OCI-LY7 (cell line): ENCODE data around the gene RIN3. TPM values are rescaled to one million over a fixed set of nuclear protein-coding genes. Genes with fewer than 3 reads are reported as not detected.

ENCODE experiments used
- BruUV-seq: library from RNA; stranded (reverse); fragments of 400-500 nt; replicated peaks from 2 replicates; lab custom pipeline; 2021; lab: Mats Ljungman, UMichigan
- CTCF ChIA-PET: fragments of 300-600 bp; sonication (Branson Sonifier 250); formaldehyde crosslinking; loops from one replicate; lab custom pipeline; 2022; ENCODE audit warnings: antibody characterized with exemption; ENCODE audit not compliant: unreplicated experiment; lab: Charles Lee
- POLR2A ChIA-PET: fragments of 300-600 bp; sonication (Branson Sonifier 250); formaldehyde crosslinking; loops from one replicate; lab custom pipeline; 2022; ENCODE audit warnings: antibody characterized with exemption; lab: Charles Lee
- DNase-seq: peaks from one replicate; pipeline ENCODE4 v3.0.0-alpha.2; 2015; ENCODE audit warnings: low spot score
- H2AFZ ChIP-seq: fragments of 200-600 bp; sonication (generic), shearing (Covaris generic); 2 replicates; pipeline ENCODE4 v1.6.1; 2014; ENCODE audit warnings: mild to moderate bottlenecking, antibody characterized with exemption, low read length, moderate library complexity
- H3K27ac ChIP-seq: fragments of 200-600 bp; sonication (generic); 2 replicates; pipeline ENCODE4 v1.5.1; 2014; ENCODE audit warnings: mixed run types, low read depth, mild to moderate bottlenecking, moderate library complexity, low read length, inconsistent platforms; ENCODE audit not compliant: poor library complexity, severe bottlenecking
- H3K36me3 ChIP-seq: fragments of 200-600 bp; sonication (generic); 2 replicates; pipeline ENCODE4 v1.6.1; 2014; ENCODE audit warnings: mild to moderate bottlenecking, antibody characterized with exemption, low read length, moderate library complexity, mixed read lengths; ENCODE audit not compliant: insufficient read depth
- H3K4me1 ChIP-seq: fragments of 200-600 bp; sonication (generic); 2 replicates; pipeline ENCODE4 v1.5.1; 2014; ENCODE audit warnings: mild to moderate bottlenecking, low read length; ENCODE audit not compliant: insufficient read depth, poor library complexity, severe bottlenecking
- H3K4me2 ChIP-seq: fragments of 200-600 bp; sonication (generic); 2 replicates; pipeline ENCODE4 v1.6.1; 2014; ENCODE audit warnings: mild to moderate bottlenecking, low read length
- H3K4me3 ChIP-seq: fragments of 200-600 bp; sonication (generic); 2 replicates; pipeline ENCODE4 v1.5.1; 2014; ENCODE audit warnings: mild to moderate bottlenecking, low read depth, low read length; ENCODE audit not compliant: poor library complexity, severe bottlenecking
- H3K79me2 ChIP-seq: fragments of 200-600 bp; sonication (generic); 2 replicates; pipeline ENCODE4 v1.6.1; 2016; ENCODE audit warnings: low read depth, mild to moderate bottlenecking, low read length, moderate library complexity, mixed read lengths; ENCODE audit not compliant: insufficient read depth
- H3K9me2 ChIP-seq: fragments of 200-600 bp; sonication (generic); 2 replicates; pipeline ENCODE4 v1.6.1; 2016; ENCODE audit warnings: mild to moderate bottlenecking, low read length, mixed read lengths; ENCODE audit not compliant: insufficient read depth
- H3K9me3 ChIP-seq: fragments of 200-600 bp; sonication (generic); 2 replicates; pipeline ENCODE4 v1.6.1; 2014; ENCODE audit warnings: mild to moderate bottlenecking, mixed run types, low read length, mixed read lengths
- H4K20me1 ChIP-seq: fragments of 200-600 bp; sonication (generic); 2 replicates; pipeline ENCODE4 v1.6.1; 2014; ENCODE audit warnings: mild to moderate bottlenecking, antibody characterized with exemption, low read length, moderate library complexity, mixed read lengths; ENCODE audit not compliant: insufficient read depth
- EZH2phosphoT487 ChIP-seq: fragments of 200-600 bp; sonication (generic); IDR thresholded peaks from 2 replicates; pipeline ENCODE4 v1.6.1; 2018; ENCODE audit warnings: low read depth, borderline replicate concordance, mild to moderate bottlenecking, mixed run types, antibody characterized with exemption, low read length, moderate library complexity, mixed read lengths
- intact Hi-C: fragments of 100-400 bp; cut with micrococcal nuclease; formaldehyde crosslinking; loops from one replicate; pipeline ENCODE4 v1.10.0; 2022; ENCODE audit not compliant: unreplicated experiment
- total RNA-seq, 2 experiments: library from RNA; depleted of rRNA in 1 of 2; stranded (reverse); fragments of >200 nt in 1 of 2; shearing (Covaris generic) in 1 of 2; gene quantifications; 2 replicates each; pipeline ENCODE4 v1.2.3, GENCODE V29; 2014 to 2022
- TF ChIP-seq, protein P1 (sequence below): fragments of 200-600 bp; sonication (generic); conservative IDR thresholded peaks from 2 replicates; pipeline ENCODE4 v1.5.1; 2014; ENCODE audit warnings: mild to moderate bottlenecking, antibody characterized with exemption, low read length, moderate library complexity, mixed read lengths

Gene RIN3
- total RNA-seq, 2 experiments from 2014 or later, result not detected

DNA sequence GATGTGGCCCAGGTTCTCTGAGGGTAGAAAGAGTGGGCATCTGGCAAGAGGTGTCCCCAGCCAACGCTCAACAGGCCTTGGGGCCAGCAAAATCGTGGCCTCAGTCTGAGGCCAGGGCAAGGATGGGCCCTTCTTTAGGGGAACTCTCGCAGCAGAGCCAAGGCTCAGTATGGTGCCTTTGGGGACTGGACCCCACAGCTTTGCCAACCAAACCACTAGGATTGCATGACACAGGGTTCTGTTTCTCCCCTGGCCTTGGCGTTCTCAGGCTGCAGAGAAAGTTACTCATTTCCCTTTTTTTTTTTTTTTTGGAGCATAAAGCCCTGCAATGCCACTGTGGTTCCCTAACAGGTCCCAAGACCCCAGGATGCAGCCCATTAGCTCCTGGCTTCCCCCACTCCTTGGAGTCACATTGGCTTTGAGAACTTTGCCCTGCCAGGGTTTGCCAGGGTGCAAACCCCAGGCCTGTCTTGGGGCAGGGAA is 134.3 kb downstream of the RIN3 start:
- POLR2A ChIA-PET, result interaction anchor here (0.5 kb wide), 1 partner anchor 38 kb away, joined by 4 read pairs; no protein-coding TSS in a partner anchor
- H3K9me3 ChIP-seq, result no peaks in the 10 kb centered on the region

DNA sequence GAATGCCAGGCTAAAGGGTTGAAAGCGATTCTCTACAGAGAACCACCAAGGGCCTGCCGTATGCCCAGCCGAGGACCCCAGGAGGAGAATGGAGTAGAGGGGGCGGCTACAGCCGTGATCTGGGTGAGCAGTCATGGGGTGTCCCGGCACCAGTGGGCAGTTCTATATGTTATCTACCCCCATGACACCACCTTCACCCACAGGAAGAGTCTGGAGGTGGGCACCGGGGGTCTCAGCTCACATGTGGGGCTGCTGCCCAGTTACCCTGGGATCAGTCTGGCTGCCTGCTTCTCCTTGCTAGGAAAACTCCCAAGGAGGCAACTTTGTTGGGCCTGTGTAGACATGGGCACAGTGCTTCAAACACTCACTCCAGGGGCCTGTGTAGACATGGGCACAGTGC is 135.5 kb downstream of the RIN3 start:
- intact Hi-C loops, result no loop called here
- no peak overlapping the region for H3K4me3 ChIP-seq
- no peaks in the 10 kb centered on the region for H3K36me3 ChIP-seq
- ChIA-PET CTCF (no interaction called here), POLR2A (no interaction called here)
- H3K4me2 ChIP-seq, result no peak overlapping the region
- BruUV-seq, result no TSS peak
- H3K4me1 ChIP-seq, result no peaks in the 10 kb centered on the region
- H4K20me1 ChIP-seq, result no peaks in the 10 kb centered on the region
- no peak for TF ChIP-seq EZH2phosphoT487
- TF ChIP-seq, protein P1, sequence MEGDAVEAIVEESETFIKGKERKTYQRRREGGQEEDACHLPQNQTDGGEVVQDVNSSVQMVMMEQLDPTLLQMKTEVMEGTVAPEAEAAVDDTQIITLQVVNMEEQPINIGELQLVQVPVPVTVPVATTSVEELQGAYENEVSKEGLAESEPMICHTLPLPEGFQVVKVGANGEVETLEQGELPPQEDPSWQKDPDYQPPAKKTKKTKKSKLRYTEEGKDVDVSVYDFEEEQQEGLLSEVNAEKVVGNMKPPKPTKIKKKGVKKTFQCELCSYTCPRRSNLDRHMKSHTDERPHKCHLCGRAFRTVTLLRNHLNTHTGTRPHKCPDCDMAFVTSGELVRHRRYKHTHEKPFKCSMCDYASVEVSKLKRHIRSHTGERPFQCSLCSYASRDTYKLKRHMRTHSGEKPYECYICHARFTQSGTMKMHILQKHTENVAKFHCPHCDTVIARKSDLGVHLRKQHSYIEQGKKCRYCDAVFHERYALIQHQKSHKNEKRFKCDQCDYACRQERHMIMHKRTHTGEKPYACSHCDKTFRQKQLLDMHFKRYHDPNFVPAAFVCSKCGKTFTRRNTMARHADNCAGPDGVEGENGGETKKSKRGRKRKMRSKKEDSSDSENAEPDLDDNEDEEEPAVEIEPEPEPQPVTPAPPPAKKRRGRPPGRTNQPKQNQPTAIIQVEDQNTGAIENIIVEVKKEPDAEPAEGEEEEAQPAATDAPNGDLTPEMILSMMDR, result no peak
- H3K9me2 ChIP-seq, result no peaks in the 10 kb centered on the region
- H3K27ac ChIP-seq, result no peak overlapping the region
- no peak for DNase-seq
- H2AFZ ChIP-seq, result no peak overlapping the region
- H3K79me2 ChIP-seq, result no peaks in the 10 kb centered on the region
- no peaks in the 10 kb centered on the region for H3K9me3 ChIP-seq

More for the DNA sequence above, 134.3 kb downstream of the RIN3 start:
- Histone ChIP-seq H3K36me3 (no peaks in the 10 kb centered on the region), H2AFZ (no peak overlapping the region), H3K4me2 (no peak overlapping the region), H3K79me2 (no peaks in the 10 kb centered on the region), H3K4me3 (no peak overlapping the region), H4K20me1 (no peaks in the 10 kb centered on the region), H3K27ac (no peak overlapping the region), H3K4me1 (no peaks in the 10 kb centered on the region), H3K9me2 (no peaks in the 10 kb centered on the region)
- intact Hi-C loops, result no loop called here
- DNase-seq, result no peak
- BruUV-seq, result no TSS peak
- TF ChIP-seq, protein P1, result no peak
- no peak for TF ChIP-seq EZH2phosphoT487
- CTCF ChIA-PET, result no interaction called here

DNA sequence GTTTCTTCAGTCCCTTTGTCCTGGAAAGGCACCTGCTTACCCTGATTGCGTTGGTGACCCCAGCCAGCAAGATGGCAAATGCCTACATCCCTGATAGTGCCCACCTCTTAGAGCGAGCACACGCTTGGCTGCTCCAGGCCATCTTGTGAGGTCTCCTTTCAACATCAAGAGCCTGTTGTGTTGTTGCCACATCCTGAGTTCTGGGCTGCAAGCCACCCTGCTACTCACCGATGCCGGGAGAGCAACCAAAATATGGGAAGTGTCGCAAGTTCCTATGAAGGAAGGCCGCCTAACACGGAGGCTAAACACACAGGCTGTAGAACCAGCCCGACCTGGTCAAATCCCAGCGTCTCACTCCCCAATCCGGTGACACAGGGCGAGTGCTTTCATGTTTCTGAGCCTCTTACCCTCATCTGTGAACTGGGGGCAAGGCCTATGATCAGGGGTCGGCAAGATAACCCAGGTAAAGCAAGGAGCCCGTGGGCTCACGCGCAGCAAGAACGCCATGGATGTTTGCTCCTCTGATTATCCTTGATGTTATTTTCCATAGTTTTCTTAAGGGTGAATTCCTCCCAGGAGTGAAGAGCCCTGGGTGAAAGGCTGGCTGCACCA is 136.5 kb downstream of the RIN3 start:
- no peaks in the 10 kb centered on the region for H3K9me2 ChIP-seq
- H3K4me3 ChIP-seq, result no peak overlapping the region
- H2AFZ ChIP-seq, result no peak overlapping the region
- H3K79me2 ChIP-seq, result no peaks in the 10 kb centered on the region
- no peak overlapping the region for H3K27ac ChIP-seq
- H3K9me3 ChIP-seq, result no peaks in the 10 kb centered on the region
- DNase-seq, result no peak
- CTCF ChIA-PET, result no interaction called here
- no peaks in the 10 kb centered on the region for H3K4me1 ChIP-seq
- H3K4me2 ChIP-seq, result no peak overlapping the region
- no TSS peak for BruUV-seq
- intact Hi-C loops, result no loop called here
- no peaks in the 10 kb centered on the region for H4K20me1 ChIP-seq
- POLR2A ChIA-PET, result no interaction called here
- TF ChIP-seq, protein P1, result no peak
- no peaks in the 10 kb centered on the region for H3K36me3 ChIP-seq
